ENCODE data around the gene GPHN. TPM values are rescaled to one million over a fixed set of nuclear protein-coding genes. Genes with fewer than 3 reads are reported as not detected.
A peak's percentile ranks its signal among the peaks of the same experiment; 100 is the strongest.
"Not testable (repeated sequence)": the region's sequence is repeated elsewhere in the genome, so short reads cannot be mapped to it uniquely, and the experiment has no call there.

GPHN gene
- total and polyA plus RNA-seq, 2 donors from 2014 or later = 35.4 to 62.0 TPM

DNA sequence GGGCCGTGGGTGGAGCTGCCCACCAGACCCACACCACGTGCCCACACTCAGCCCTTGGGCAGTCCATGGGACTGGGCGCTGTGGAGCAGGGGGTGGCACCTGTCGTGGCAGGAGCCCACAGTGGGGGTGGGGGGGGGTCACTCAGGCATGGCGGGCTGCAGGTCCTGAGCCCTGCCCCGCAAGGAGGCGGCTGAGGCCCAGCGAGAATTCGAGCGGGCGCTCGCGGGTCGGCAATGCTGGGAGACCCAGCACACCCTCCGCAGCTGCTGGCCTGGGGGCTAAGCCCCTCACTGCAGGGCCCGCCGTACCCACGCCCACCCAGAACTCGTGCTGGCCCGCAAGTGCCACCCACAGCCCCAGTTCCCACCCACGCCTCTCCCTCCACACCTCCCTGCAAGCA, 548.7 kb downstream of the GPHN start:
- FAIRE-seq = no peak

GRCh38 chr14:67059596-67059995, 551.6 kb downstream of the GPHN start:
- no peak for DNase-seq
- Histone ChIP-seq H3K27me3 (ENCODE audit: control insufficient read depth, insufficient read depth, low read length) (no peaks in the 10 kb centered on the region), H3K4me1 (ENCODE audit: control insufficient read depth in 2 of 3, insufficient read depth in 2 of 3, low read depth in 1 of 3, low read length in 3 of 3) (no peaks in the 10 kb centered on the region), H3K9ac (ENCODE audit: low read length in 3 of 3) (no peak overlapping the region), H3K4me3 (ENCODE audit: low read length in 3 of 3) (no peak overlapping the region), H3K27ac (ENCODE audit: low read depth in 2 of 2, low read length in 2 of 2) (no peak overlapping the region), H3K9me3 (ENCODE audit: control insufficient read depth in 2 of 3, insufficient read depth in 1 of 3, low read length in 3 of 3) (no peaks in the 10 kb centered on the region), H3K36me3 (ENCODE audit: control insufficient read depth in 2 of 3, insufficient read depth in 3 of 3, low read length in 3 of 3) (peaks cover 0 to 6% (median 2%) of the 10 kb centered on the region in 3 donors)
- FAIRE-seq = no peak
- TF ChIP-seq, protein P1, sequence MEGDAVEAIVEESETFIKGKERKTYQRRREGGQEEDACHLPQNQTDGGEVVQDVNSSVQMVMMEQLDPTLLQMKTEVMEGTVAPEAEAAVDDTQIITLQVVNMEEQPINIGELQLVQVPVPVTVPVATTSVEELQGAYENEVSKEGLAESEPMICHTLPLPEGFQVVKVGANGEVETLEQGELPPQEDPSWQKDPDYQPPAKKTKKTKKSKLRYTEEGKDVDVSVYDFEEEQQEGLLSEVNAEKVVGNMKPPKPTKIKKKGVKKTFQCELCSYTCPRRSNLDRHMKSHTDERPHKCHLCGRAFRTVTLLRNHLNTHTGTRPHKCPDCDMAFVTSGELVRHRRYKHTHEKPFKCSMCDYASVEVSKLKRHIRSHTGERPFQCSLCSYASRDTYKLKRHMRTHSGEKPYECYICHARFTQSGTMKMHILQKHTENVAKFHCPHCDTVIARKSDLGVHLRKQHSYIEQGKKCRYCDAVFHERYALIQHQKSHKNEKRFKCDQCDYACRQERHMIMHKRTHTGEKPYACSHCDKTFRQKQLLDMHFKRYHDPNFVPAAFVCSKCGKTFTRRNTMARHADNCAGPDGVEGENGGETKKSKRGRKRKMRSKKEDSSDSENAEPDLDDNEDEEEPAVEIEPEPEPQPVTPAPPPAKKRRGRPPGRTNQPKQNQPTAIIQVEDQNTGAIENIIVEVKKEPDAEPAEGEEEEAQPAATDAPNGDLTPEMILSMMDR (IDR thresholded peaks at IDR 0.05; ENCODE audit: borderline replicate concordance, extremely low read depth, insufficient read depth) = no peak
- intact Hi-C loops (cut with DNase I) = no loop called here

More for the DNA sequence above, 548.7 kb downstream of the GPHN start:
- Histone ChIP-seq H3K27ac (ENCODE audit: low read depth in 2 of 2, low read length in 2 of 2) (no peak overlapping the region), H3K4me3 (ENCODE audit: low read length in 3 of 3) (no peak overlapping the region), H3K27me3 (ENCODE audit: control insufficient read depth, insufficient read depth, low read length) (no peaks in the 10 kb centered on the region), H3K4me1 (ENCODE audit: control insufficient read depth in 2 of 3, insufficient read depth in 2 of 3, low read depth in 1 of 3, low read length in 3 of 3) (no peaks in the 10 kb centered on the region), H3K9ac (ENCODE audit: low read length in 3 of 3) (no peak overlapping the region), H3K9me3 (ENCODE audit: control insufficient read depth in 2 of 3, insufficient read depth in 1 of 3, low read length in 3 of 3) (no peaks in the 10 kb centered on the region), H3K36me3 (ENCODE audit: control insufficient read depth in 2 of 3, insufficient read depth in 3 of 3, low read length in 3 of 3) (peaks cover 0 to 6% (median 1%) of the 10 kb centered on the region in 3 donors)
- intact Hi-C loops (cut with DNase I) = no loop called here
- TF ChIP-seq, protein P1 (IDR thresholded peaks at IDR 0.05; ENCODE audit: borderline replicate concordance, extremely low read depth, insufficient read depth) = no peak
- peak in 1 of 5 donors; percentile 64 for DNase-seq

DNA sequence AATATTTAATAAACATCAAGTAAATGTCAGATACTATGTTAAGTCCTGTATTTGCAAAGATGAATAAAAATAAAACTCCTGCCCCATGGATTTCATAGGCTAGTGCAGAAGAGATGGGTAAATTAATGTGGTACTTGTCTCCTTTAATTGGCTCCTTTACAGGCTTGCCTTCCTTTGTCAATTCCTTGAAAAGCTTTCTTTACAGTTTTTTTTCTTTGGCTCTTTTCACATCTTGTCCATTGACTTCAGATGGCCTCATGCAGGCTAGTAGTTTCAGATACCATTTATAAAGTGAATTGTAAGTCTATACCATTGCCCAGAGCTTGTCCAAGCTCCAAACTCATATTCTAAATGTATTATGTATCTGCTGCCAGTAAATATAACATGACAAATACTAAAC, 552.6 kb downstream of the GPHN start:
- Histone ChIP-seq H3K9ac (ENCODE audit: low read length in 3 of 3) (no peak overlapping the region), H3K36me3 (ENCODE audit: control insufficient read depth in 2 of 3, insufficient read depth in 3 of 3, low read length in 3 of 3) (peaks cover 0 to 6% (median 2%) of the 10 kb centered on the region in 3 donors), H3K4me3 (ENCODE audit: low read length in 3 of 3) (no peak overlapping the region), H3K27me3 (ENCODE audit: control insufficient read depth, insufficient read depth, low read length) (no peaks in the 10 kb centered on the region), H3K9me3 (ENCODE audit: control insufficient read depth in 2 of 3, insufficient read depth in 1 of 3, low read length in 3 of 3) (no peaks in the 10 kb centered on the region), H3K4me1 (ENCODE audit: control insufficient read depth in 2 of 3, insufficient read depth in 2 of 3, low read depth in 1 of 3, low read length in 3 of 3) (no peaks in the 10 kb centered on the region), H3K27ac (ENCODE audit: low read depth in 2 of 2, low read length in 2 of 2) (no peak overlapping the region)
- intact Hi-C loops (cut with DNase I) = no loop called here
- no peak for FAIRE-seq
- TF ChIP-seq, protein P1 (IDR thresholded peaks at IDR 0.05; ENCODE audit: borderline replicate concordance, extremely low read depth, insufficient read depth) = no peak
- no peak for DNase-seq

DNA sequence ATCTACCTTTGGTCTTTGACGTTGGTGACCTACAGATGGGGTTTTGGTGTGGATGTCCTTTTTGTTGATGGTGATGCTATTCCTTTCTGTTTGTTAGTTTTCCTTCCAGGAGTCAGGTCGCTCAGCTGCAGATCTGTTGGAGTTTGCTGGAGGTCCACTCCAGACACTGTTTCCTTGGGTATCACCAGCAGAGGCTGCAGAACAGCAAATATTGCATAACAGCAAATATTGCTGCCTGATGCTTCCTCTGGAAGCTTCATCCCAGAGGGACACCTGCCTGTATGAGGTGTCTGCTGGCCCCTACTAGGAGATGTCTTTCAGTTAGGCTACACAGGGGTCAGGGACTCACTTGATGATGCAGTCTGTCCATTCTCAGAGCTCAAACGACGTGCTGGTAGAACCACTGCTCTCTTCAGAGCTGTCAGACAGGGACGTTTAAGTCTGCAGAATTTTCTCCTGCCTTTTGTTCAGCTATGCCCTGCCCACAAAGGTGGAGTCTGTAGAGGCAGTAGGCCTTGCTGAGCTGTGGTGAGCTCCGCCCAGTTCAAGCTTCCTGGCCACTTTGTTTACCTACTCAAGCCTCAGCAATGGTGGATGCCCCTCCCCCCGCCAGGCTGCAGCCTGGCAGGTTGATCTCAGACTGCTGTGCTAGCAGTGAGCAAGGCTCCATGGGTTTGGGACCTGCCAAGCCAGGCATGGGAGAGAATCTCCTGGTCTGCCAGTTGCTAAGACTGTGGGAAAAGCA, 559.3 kb downstream of the GPHN start:
- H3K4me3 ChIP-seq (ENCODE audit: low read length in 3 of 3); H3K9me3 ChIP-seq (ENCODE audit: control insufficient read depth in 2 of 3, insufficient read depth in 1 of 3, low read length in 3 of 3); H3K9ac ChIP-seq (ENCODE audit: low read length in 3 of 3); H3K4me1 ChIP-seq (ENCODE audit: control insufficient read depth in 2 of 3, insufficient read depth in 2 of 3, low read depth in 1 of 3, low read length in 3 of 3); FAIRE-seq; H3K27ac ChIP-seq (ENCODE audit: low read depth in 2 of 2, low read length in 2 of 2); H3K36me3 ChIP-seq (ENCODE audit: control insufficient read depth in 2 of 3, insufficient read depth in 3 of 3, low read length in 3 of 3); intact Hi-C loops (cut with DNase I); H3K27me3 ChIP-seq (ENCODE audit: control insufficient read depth, insufficient read depth, low read length): not testable (repeated sequence)
- DNase-seq = peak in 1 of 5 donors; percentile 44

Measured in kidney (tissue), 14 donors.